Neural progenitor cell (in vitro differentiated cells): ENCODE data around the gene MAP2K5. TPM values are rescaled to one million over a fixed set of nuclear protein-coding genes. Genes with fewer than 3 reads are reported as not detected.
"Not testable (repeated sequence)": the region's sequence is repeated elsewhere in the genome, so short reads cannot be mapped to it uniquely, and the experiment has no call there.

Source experiments
- DNase-seq: peaks from one replicate; pipeline ENCODE4 v3.0.0-alpha.2; 2016; ENCODE audit warnings: low spot score
- H2AFZ ChIP-seq: fragments of 200-600 bp; sonication (generic); replicated peaks from 2 replicates; pipeline ENCODE4 v1.6.1; 2016; ENCODE audit warnings: antibody characterized with exemption
- H3F3A ChIP-seq: fragments of 200-600 bp; sonication (generic); 2 replicates; pipeline ENCODE4 v1.6.1; 2016; ENCODE audit warnings: antibody characterized with exemption, low read depth
- H3K27ac ChIP-seq: fragments of 200-600 bp; sonication (generic); 2 replicates; pipeline ENCODE4 v1.5.1; 2016; ENCODE audit warnings: mild to moderate bottlenecking
- H3K27me3 ChIP-seq: fragments of 200-600 bp; sonication (generic); 2 replicates; pipeline ENCODE4 v1.6.1; 2016; ENCODE audit warnings: mild to moderate bottlenecking, moderate library complexity
- H3K36me3 ChIP-seq: fragments of 200-600 bp; sonication (generic); 2 replicates; pipeline ENCODE4 v1.5.1; 2016
- H3K4me1 ChIP-seq: fragments of 200-600 bp; sonication (generic); 2 replicates; pipeline ENCODE4 v1.6.1; 2016; ENCODE audit warnings: mixed run types
- H3K4me2 ChIP-seq: fragments of 200-600 bp; sonication (generic); 2 replicates; pipeline ENCODE4 v1.6.1; 2016
- H3K4me3 ChIP-seq: fragments of 200-600 bp; sonication (generic); 2 replicates; pipeline ENCODE4 v1.5.1; 2016
- H3K79me2 ChIP-seq: fragments of 200-600 bp; sonication (generic); 2 replicates; pipeline ENCODE4 v1.6.1; 2016; ENCODE audit warnings: low read depth
- H3K9ac ChIP-seq: fragments of 200-600 bp; sonication (generic); 2 replicates; pipeline ENCODE4 v1.6.1; 2016
- H3K9me3 ChIP-seq: fragments of 200-600 bp; sonication (generic); 2 replicates; pipeline ENCODE4 v1.5.1; 2016; ENCODE audit warnings: low read depth
- H4K20me1 ChIP-seq: fragments of 200-600 bp; sonication (generic); 2 replicates; pipeline ENCODE4 v1.6.1; 2016; ENCODE audit warnings: low read depth
- H3K27ac Mint-ChIP-seq: 3 replicates; pipeline ENCODE4 v1.8.0; 2021; ENCODE audit warnings: mixed read lengths
- H3K27me3 Mint-ChIP-seq: 2 replicates; pipeline ENCODE4 v1.8.0; 2022; ENCODE audit warnings: low read depth, mild to moderate bottlenecking, inconsistent platforms, moderate library complexity, mixed read lengths; ENCODE audit not compliant: insufficient read depth
- H3K36me3 Mint-ChIP-seq: 3 replicates; pipeline ENCODE4 v1.8.0; 2021; ENCODE audit warnings: mixed read lengths
- H3K4me1 Mint-ChIP-seq: 3 replicates; pipeline ENCODE4 v1.8.0; 2021; ENCODE audit warnings: mixed read lengths
- H3K4me3 Mint-ChIP-seq: 3 replicates; pipeline ENCODE4 v1.8.0; 2021; ENCODE audit warnings: mild to moderate bottlenecking, moderate library complexity, mixed read lengths
- H3K9me3 Mint-ChIP-seq: 3 replicates; pipeline ENCODE4 v1.8.0; 2020; ENCODE audit warnings: mixed read lengths
- EZH2 ChIP-seq: fragments of 200-600 bp; sonication (generic); IDR thresholded peaks from 2 replicates; pipeline ENCODE4 v1.6.1; 2017; ENCODE audit warnings: antibody characterized with exemption, mild to moderate bottlenecking, moderate library complexity
- EZH2phosphoT487 ChIP-seq: fragments of 200-600 bp; sonication (generic); IDR thresholded peaks from 2 replicates; pipeline ENCODE4 v1.6.1; 2017; ENCODE audit warnings: antibody characterized with exemption
- total RNA-seq: library from RNA; depleted of rRNA; stranded (reverse); fragments of >200 nt; gene quantifications from 2 replicates; pipeline ENCODE4 v1.2.3, GENCODE V29; 2015; ENCODE audit warnings: low replicate concordance
- TF ChIP-seq, protein P1 (sequence below): fragments of 200-600 bp; sonication (generic); IDR thresholded peaks from 2 replicates; pipeline ENCODE4 v1.5.1; 2017; ENCODE audit warnings: antibody characterized with exemption, mild to moderate bottlenecking

Gene MAP2K5
- total RNA-seq, 1 donor from 2014 or later: 17.2 TPM

DNA sequence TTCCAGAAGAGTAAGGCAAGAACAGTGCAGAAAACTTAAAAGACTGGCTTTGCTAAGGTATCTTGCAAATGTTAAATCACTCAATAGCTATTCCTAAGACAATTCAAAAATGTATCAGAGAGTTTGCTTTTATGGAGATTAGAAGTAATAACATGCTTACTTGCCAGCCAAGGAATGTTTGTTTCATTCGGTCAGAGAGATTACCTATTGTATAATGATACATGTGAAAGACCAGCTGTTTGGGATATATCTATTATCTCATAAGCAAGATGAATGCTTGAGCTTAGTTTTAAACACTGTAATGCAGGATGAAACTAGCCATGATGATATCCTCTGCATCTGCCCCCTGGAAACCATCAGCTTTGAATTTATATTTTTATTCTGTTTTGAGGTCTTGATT is 70.7 kb downstream of the MAP2K5 start:
- TF ChIP-seq EZH2: no peak
- no peak for TF ChIP-seq EZH2phosphoT487
- TF ChIP-seq, protein P1, sequence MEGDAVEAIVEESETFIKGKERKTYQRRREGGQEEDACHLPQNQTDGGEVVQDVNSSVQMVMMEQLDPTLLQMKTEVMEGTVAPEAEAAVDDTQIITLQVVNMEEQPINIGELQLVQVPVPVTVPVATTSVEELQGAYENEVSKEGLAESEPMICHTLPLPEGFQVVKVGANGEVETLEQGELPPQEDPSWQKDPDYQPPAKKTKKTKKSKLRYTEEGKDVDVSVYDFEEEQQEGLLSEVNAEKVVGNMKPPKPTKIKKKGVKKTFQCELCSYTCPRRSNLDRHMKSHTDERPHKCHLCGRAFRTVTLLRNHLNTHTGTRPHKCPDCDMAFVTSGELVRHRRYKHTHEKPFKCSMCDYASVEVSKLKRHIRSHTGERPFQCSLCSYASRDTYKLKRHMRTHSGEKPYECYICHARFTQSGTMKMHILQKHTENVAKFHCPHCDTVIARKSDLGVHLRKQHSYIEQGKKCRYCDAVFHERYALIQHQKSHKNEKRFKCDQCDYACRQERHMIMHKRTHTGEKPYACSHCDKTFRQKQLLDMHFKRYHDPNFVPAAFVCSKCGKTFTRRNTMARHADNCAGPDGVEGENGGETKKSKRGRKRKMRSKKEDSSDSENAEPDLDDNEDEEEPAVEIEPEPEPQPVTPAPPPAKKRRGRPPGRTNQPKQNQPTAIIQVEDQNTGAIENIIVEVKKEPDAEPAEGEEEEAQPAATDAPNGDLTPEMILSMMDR: no peak
- H3K27me3 ChIP-seq: no peaks in the 10 kb centered on the region

DNA sequence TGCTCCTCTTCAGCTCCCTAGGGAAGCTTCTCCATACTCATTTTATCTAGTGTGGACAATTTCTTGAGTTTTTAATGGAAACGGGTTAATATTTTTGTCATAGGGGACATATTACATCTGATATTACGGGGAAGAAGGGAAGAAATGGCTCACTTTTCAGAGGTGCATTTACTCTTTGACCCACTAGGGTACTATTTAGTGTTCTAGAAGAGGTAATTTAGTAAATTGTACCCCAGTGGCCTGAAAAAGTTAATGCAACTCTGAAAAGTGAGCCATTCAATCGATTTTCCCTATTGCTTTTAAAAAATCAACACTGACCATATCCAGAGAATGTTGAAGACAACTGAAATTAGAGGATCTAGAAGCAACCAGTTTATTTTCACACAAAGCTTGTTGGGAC is 71.2 kb downstream of the MAP2K5 start:
- Histone ChIP-seq H3K4me1 (peaks cover 1% of the 10 kb centered on the region), H3K27ac (no peak overlapping the region), H3K36me3 (no peaks in the 10 kb centered on the region), H3K9me3 (no peaks in the 10 kb centered on the region), H4K20me1 (no peaks in the 10 kb centered on the region), H2AFZ (no peak overlapping the region), H3K9ac (no peak overlapping the region), H3F3A (peaks cover 3% of the 10 kb centered on the region), H3K4me3 (no peak overlapping the region), H3K4me2 (no peak overlapping the region), H3K27me3 (no peaks in the 10 kb centered on the region), H3K79me2 (no peaks in the 10 kb centered on the region)
- peaks cover 3% of the 10 kb centered on the region for H3K4me1 Mint-ChIP-seq
- H3K27ac Mint-ChIP-seq: no peak overlapping the region
- no peaks in the 10 kb centered on the region for H3K36me3 Mint-ChIP-seq
- DNase-seq: no peak
- H3K9me3 Mint-ChIP-seq: no peaks in the 10 kb centered on the region
- H3K4me3 Mint-ChIP-seq: no peak overlapping the region
- TF ChIP-seq, protein P1: peak; percentile 35
- TF ChIP-seq EZH2 (no peak), EZH2phosphoT487 (no peak)
- no peaks in the 10 kb centered on the region for H3K27me3 Mint-ChIP-seq

More for the DNA sequence above, 70.7 kb downstream of the MAP2K5 start:
- Histone ChIP-seq H3K4me2 (no peak overlapping the region), H3K9me3 (no peaks in the 10 kb centered on the region), H3K79me2 (no peaks in the 10 kb centered on the region), H3K4me3 (no peak overlapping the region), H3K9ac (no peak overlapping the region), H2AFZ (no peak overlapping the region), H3K27ac (no peak overlapping the region), H3K4me1 (peaks cover 6% of the 10 kb centered on the region), H3F3A (peaks cover 3% of the 10 kb centered on the region), H3K36me3 (no peaks in the 10 kb centered on the region), H4K20me1 (no peaks in the 10 kb centered on the region)
- DNase-seq: no peak
- Mint-ChIP-seq H3K4me3 (no peak overlapping the region), H3K4me1 (peaks cover 3% of the 10 kb centered on the region), H3K27ac (no peak overlapping the region), H3K36me3 (no peaks in the 10 kb centered on the region), H3K27me3 (no peaks in the 10 kb centered on the region), H3K9me3 (no peaks in the 10 kb centered on the region)

DNA sequence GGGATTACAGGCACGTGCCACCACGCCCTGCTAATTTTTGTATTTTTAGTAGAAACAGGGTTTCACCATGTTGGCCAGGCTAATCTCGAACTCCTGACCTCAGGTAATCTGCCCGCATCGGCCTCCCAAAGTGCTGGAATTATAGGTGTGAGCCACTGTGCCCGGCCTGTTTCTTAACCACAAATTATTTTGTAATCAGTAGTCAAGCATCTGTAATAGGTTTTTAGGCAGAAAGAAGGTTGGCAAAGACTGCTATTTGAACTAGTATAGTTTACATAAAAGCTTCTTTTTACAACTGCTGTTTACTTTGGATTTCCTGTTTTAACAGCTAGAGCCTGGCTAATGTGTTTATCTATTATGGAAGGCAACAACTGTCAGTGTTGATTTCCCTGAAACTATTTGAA is 72.6 kb downstream of the MAP2K5 start:
- not testable (repeated sequence) for H3K4me1 ChIP-seq, H2AFZ ChIP-seq, H3K4me2 ChIP-seq, H3K27me3 ChIP-seq, H3K36me3 Mint-ChIP-seq, H3K4me3 ChIP-seq, H4K20me1 ChIP-seq, H3K27ac ChIP-seq, H3K27me3 Mint-ChIP-seq, H3K4me1 Mint-ChIP-seq, DNase-seq, H3K79me2 ChIP-seq, H3K9ac ChIP-seq, H3F3A ChIP-seq, H3K36me3 ChIP-seq, H3K9me3 ChIP-seq, H3K4me3 Mint-ChIP-seq, H3K9me3 Mint-ChIP-seq, H3K27ac Mint-ChIP-seq

DNA sequence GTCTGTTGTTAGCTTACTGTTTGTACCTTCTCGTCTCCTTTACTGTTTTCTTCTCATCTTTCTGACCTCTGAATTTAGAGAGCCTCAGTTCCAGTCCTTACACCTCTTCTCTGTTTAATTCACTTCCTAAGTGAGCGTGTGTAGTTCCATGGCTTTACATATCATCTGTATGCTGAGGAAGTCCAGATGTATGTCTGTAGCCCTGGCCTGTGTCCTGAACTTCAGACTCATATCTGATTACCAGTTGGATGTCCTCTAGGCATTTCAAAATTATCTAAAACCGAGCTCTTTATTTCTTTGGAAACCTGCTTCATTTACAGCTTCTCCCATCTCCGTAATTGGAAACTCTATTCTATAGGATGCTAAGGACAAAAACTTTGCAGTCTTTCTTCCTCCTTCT is 75.8 kb downstream of the MAP2K5 start:
- Histone ChIP-seq H3K9me3 (no peaks in the 10 kb centered on the region), H3K4me2 (no peak overlapping the region), H3K4me1 (no peaks in the 10 kb centered on the region), H3K36me3 (no peaks in the 10 kb centered on the region), H2AFZ (no peak overlapping the region), H3F3A (peaks cover 3% of the 10 kb centered on the region), H3K27ac (no peak overlapping the region), H3K27me3 (no peaks in the 10 kb centered on the region), H3K9ac (no peak overlapping the region), H3K4me3 (no peak overlapping the region), H3K79me2 (no peaks in the 10 kb centered on the region), H4K20me1 (no peaks in the 10 kb centered on the region)
- Mint-ChIP-seq H3K27ac (no peak overlapping the region), H3K4me1 (no peaks in the 10 kb centered on the region), H3K36me3 (no peaks in the 10 kb centered on the region), H3K9me3 (no peaks in the 10 kb centered on the region), H3K4me3 (no peak overlapping the region), H3K27me3 (no peaks in the 10 kb centered on the region)
- TF ChIP-seq, protein P1: no peak
- no peak for TF ChIP-seq EZH2phosphoT487
- TF ChIP-seq EZH2: no peak
- no peak for DNase-seq
